Measurements from ENCODE around the gene KIF14. TPM values are rescaled to one million over a fixed set of nuclear protein-coding genes. Genes with fewer than 3 reads are reported as not detected.
"Not testable (repeated sequence)": the region's sequence is repeated elsewhere in the genome, so short reads cannot be mapped to it uniquely, and the experiment has no call there.

The KIF14 gene
- total RNA-seq, 1 experiment from 2014 or later: 36.1 TPM

GRCh38 chr1:200631375-200631774 lies 10.8 kb upstream of the KIF14 start:
- no peak for DNase-seq (ENCODE audit: low spot score)

- DNase-seq (ENCODE audit: low spot score): not testable (repeated sequence)
Observed at GRCh38 chr1:200630515-200630899, 10.0 kb upstream of the KIF14 start.

- DNase-seq (ENCODE audit: low spot score): no peak
Observed at GRCh38 chr1:200629876-200630514, 9.4 kb upstream of the KIF14 start.

GRCh38 chr1:200628223-200628881 lies 7.8 kb upstream of the KIF14 start:
- no peak for DNase-seq (ENCODE audit: low spot score)

- no peak for DNase-seq (ENCODE audit: low spot score)
Observed at GRCh38 chr1:200627575-200628222, 7.1 kb upstream of the KIF14 start.

GRCh38 chr1:200626853-200627534 lies 6.4 kb upstream of the KIF14 start:
- no peak for DNase-seq (ENCODE audit: low spot score)

- no peak for DNase-seq (ENCODE audit: low spot score)
Observed at GRCh38 chr1:200625381-200625824, 4.9 kb upstream of the KIF14 start.

- no peak for DNase-seq (ENCODE audit: low spot score)
Observed at GRCh38 chr1:200624679-200625335, 4.3 kb upstream of the KIF14 start.

GRCh38 chr1:200619894-200620272 lies 668 bp downstream of the KIF14 start:
- no peak for DNase-seq (ENCODE audit: low spot score)

- peak; percentile 10 for DNase-seq (ENCODE audit: low spot score)
Observed at GRCh38 chr1:200610846-200611245, 9.7 kb downstream of the KIF14 start.

GRCh38 chr1:200602632-200603031 lies 17.9 kb downstream of the KIF14 start:
- DNase-seq (ENCODE audit: low spot score): no peak

GRCh38 chr1:200590001-200590400 lies 30.6 kb downstream of the KIF14 start:
- DNase-seq (ENCODE audit: low spot score): no peak

GRCh38 chr1:200588698-200589097 lies 31.9 kb downstream of the KIF14 start:
- no peak for DNase-seq (ENCODE audit: low spot score)

GRCh38 chr1:200564319-200564718 lies 56.2 kb downstream of the KIF14 start:
- DNase-seq (ENCODE audit: low spot score): no peak

GRCh38 chr1:200561856-200562214 lies 58.7 kb downstream of the KIF14 start:
- DNase-seq (ENCODE audit: low spot score): no peak

- peak; percentile 58 for DNase-seq (ENCODE audit: low spot score)
Observed at GRCh38 chr1:200558866-200559459, 61.6 kb downstream of the KIF14 start.

GRCh38 chr1:200556002-200556401 lies 64.5 kb downstream of the KIF14 start:
- DNase-seq (ENCODE audit: low spot score): no peak

- not testable (repeated sequence) for DNase-seq (ENCODE audit: low spot score)
Observed at GRCh38 chr1:200552737-200553136, 67.8 kb downstream of the KIF14 start.

- peak; percentile 18 for DNase-seq (ENCODE audit: low spot score)
Observed at GRCh38 chr1:200550367-200550766, 70.2 kb downstream of the KIF14 start.

- no peak for DNase-seq (ENCODE audit: low spot score)
Observed at GRCh38 chr1:200547386-200547785, 73.2 kb downstream of the KIF14 start.

GRCh38 chr1:200546577-200546976 lies 74.0 kb downstream of the KIF14 start:
- DNase-seq (ENCODE audit: low spot score): no peak

- DNase-seq (ENCODE audit: low spot score): no peak
Observed at GRCh38 chr1:200542162-200542561, 78.4 kb downstream of the KIF14 start.
